LHCN-M2 (cell line): Measurements from ENCODE around the gene RABL6. TPM values are rescaled to one million over a fixed set of nuclear protein-coding genes. Genes with fewer than 3 reads are reported as not detected.
"Not testable (repeated sequence)": the region's sequence is repeated elsewhere in the genome, so short reads cannot be mapped to it uniquely, and the experiment has no call there.

Source experiments
- DNase-seq: peaks from one replicate; pipeline ENCODE4 v3.0.0-alpha.2; 2012; ENCODE audit warnings: low read depth
- total RNA-seq: library from RNA; depleted of rRNA; stranded (reverse); fragments of >200 nt; gene quantifications from 2 replicates; pipeline ENCODE4 v1.2.3, GENCODE V29; 2014; rRNA removed

The RABL6 gene
- total RNA-seq, 1 experiment from 2014 or later = 91.3 TPM

DNA sequence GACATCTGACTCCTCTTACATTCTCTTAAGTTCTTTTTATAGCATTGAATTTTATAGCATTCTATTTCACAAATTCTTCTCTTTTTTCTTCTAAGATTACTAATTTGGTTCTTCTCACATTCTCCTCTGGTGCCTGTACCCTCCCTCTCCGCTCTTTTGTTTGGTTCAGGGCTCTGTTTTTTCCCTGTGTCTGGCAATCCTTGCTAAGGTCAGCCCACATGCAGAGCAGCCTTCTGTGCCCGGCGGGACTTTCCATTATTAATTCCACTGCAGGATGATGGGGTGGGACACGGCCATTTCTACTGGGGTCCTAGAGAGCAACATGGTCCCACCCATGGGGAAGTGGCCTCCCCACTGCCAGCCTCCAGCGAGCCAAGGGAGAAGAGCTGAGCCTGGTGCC is 68.7 kb downstream of the RABL6 start:
- DNase-seq = no peak

DNA sequence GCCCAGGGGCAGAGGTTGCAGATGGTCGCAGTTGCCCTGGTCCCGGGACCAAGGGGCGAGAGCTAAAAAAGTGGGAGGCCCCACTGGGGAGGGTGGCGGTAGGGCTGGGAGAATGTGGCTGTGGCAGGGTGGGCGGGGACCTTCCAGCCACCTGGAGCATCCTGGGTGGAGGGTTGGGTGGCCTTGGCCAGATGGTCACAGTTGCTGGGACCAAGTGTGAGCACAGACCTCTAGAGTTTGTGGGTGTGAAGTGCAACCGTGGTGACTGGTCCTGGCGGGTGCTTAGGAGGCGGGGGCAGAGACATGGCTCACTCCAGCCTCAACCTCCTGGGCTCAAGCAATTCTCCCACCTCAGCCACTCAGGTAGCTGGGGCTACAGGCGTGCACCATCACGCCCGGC is 72.9 kb downstream of the RABL6 start:
- no peak for DNase-seq

DNA sequence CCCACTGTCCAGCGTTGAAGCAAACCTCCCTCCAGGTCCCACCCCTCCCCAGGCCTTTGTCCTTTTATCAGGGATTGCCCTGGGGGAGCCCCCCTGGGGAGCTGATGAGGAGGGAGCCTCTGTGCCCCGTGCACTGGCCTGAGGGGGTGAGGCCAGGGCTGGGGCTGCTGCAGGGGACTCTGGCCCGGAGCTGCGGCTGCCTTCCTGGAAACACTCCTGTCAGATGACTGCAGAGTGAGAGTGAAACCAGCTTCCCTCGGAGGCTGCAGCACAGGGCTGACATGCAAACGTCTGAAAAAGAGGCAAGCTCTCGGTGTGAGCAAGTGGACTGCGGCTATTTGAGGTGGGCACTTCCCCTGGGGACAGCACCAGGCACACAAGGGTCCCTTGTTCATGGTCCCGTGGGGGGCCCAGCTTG is 74.0 kb downstream of the RABL6 start:
- DNase-seq = no peak

GRCh38 chr9:136882109-136882946 is 74.6 kb downstream of the RABL6 start:
- peak; percentile 72 for DNase-seq

- not testable (repeated sequence) for DNase-seq
Measured at GRCh38 chr9:136882947-136883283, 75.2 kb downstream of the RABL6 start.

- not testable (repeated sequence) for DNase-seq
Measured at GRCh38 chr9:136883670-136884069, 75.9 kb downstream of the RABL6 start.

DNA sequence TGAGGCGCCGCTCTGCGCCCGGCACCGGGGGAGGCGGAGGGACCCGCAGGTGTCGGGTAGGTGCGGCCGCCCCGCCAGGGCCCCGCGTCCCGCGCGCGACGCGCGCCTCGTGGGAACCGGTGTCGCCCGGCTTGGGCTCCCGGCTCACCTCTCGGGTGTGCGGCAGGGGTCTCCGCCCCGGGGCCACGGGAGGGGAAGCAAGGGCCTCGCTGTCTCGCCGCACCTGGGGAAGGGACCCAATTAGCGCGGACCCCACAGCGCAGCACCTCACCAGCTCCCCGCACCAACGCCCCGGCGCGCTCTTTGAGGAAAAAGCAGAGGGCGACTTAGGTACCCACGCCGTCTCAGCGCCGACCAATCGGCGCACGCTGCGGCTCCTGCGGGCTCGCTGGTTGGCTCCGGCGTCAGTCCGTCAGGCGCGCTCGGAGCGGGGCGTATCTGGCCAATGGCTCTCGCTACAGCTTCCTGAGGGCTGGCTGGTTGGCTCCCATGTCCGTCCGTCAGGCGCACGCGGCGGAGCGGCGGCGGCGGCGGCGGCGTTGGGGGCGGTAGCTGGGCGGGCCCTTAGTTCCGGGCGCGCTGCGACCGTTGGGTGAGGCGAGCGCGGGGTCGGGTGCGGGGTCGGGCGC is 78.3 kb downstream of the RABL6 start, which contains the start of gene TRAF2:
Gene TRAF2 (plus strand): TSS at position 567 of the 629 bp plus-strand sequence. CDS start 12,225 bp downstream, outside the sequence.
- peak; percentile 98 for DNase-seq

DNA sequence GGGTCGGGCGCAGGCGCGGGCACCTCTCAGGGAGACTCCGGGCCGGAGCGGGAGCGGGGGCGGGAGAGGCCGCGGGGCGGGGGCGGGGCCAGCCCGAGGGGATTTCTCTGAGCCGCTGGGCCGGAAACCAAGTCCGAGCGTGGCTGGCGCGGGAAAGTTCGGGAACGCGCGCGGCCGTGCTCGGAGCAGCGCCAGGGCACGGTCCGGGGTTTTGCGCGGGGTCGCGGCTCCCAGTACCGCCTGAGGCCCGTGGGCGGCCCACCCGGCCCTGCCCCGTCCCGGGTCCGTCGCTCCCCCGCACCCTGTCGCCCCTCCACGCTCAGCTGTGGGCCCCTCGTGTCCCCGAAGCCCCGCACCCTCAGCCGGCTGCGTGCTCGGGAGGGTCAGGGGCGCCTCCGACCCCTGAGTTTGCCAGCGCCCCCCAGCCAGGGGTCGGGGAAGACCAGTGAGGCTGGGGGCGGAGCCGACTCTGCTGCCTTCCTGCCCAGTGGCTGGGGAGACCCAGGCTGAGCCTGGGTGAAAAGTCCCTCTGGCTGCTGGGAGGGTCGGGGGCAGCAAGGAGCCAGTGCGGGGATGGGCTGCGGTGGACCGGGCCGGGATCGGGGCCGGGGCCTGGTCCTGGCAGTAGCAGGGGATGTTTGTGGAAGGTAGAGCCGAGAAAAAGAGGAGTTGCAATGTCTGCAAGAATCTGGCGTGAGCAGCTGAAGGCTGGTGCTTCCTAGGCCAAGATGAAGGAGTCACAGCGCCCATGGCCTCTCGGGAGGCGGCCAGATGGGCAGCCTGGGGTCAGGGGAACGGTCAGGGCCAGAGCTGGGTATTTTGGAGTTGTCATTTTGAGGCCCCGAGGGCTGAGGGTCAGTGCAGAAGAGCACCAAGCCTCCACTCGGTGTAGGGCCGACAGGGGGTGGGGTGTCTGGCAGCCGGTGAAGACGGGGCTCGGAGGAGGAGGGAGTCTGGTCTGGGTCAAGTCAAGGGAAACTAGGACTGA is 79.2 kb downstream of the RABL6 start:
- peak; percentile 19 for DNase-seq

GRCh38 chr9:136888454-136888853 is 80.7 kb downstream of the RABL6 start:
- DNase-seq = no peak

DNA sequence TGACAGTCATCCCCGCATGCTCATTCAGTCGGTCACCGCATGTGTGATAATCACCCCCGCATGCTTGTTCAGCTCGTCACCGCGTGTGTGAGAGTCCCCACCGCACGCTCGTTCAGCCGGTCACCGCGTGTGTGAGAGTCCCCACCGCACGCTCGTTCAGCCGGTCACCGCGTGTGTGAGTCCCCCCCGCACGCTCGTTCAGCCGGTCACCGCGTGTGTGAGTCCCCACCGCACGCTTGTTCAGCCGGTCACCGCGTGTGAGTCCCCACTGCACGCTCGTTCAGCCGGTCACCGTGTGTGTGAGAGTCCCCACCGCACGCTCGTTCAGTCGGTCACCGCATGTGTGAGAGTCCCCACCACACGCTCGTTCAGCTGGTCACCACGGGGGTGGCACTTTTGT is 82.1 kb downstream of the RABL6 start:
- no peak for DNase-seq

- DNase-seq = no peak
Measured at GRCh38 chr9:136890661-136891060, 82.9 kb downstream of the RABL6 start.

Other genes starting within 250 kb of the RABL6 start
- 7.6 and 8.9 TPM in 2 replicates for gene EGFL7, start 145.0 kb upstream of the RABL6 start, total RNA-seq
- 36.2 and 40.2 TPM in 2 replicates for gene AGPAT2, start 120.5 kb upstream of the RABL6 start, total RNA-seq
- 0.77 TPM in 1 of 2 replicates, not detected in the other for gene DIPK1B, start 95.4 kb upstream of the RABL6 start, total RNA-seq
- gene LCN10, start 65.0 kb upstream of the RABL6 start, total RNA-seq = not detected in 2 replicates
- gene LCN6, start 59.4 kb upstream of the RABL6 start, total RNA-seq = not detected in 2 replicates
- gene LCN8, start 49.7 kb upstream of the RABL6 start, total RNA-seq = not detected in 2 replicates
- gene LCN15, start 43.4 kb upstream of the RABL6 start, total RNA-seq = not detected in 2 replicates
- 61.2 and 76.3 TPM in 2 replicates for gene TMEM141, start 16.6 kb upstream of the RABL6 start, total RNA-seq
- 1.4 TPM in 1 of 2 replicates, not detected in the other for gene CCDC183, start 11.6 kb upstream of the RABL6 start, total RNA-seq
- gene AJM1, start 34.5 kb downstream of the RABL6 start, total RNA-seq = 3.1 and 3.6 TPM in 2 replicates
- 109 and 122 TPM in 2 replicates for gene PHPT1, start 41.5 kb downstream of the RABL6 start, total RNA-seq
- gene MAMDC4, start 44.4 kb downstream of the RABL6 start, total RNA-seq = 3.8 and 7.2 TPM in 2 replicates
- gene EDF1, start 58.4 kb downstream of the RABL6 start, total RNA-seq = 335 and 349 TPM in 2 replicates
- 11.7 and 12.6 TPM in 2 replicates for gene TRAF2, start 78.6 kb downstream of the RABL6 start, total RNA-seq
- gene FBXW5, start 136.8 kb downstream of the RABL6 start, total RNA-seq = 205 and 264 TPM in 2 replicates
- gene C8G, start 137.3 kb downstream of the RABL6 start, total RNA-seq = not detected in 2 replicates
- not detected in 2 replicates for gene LCN12, start 144.3 kb downstream of the RABL6 start, total RNA-seq
- gene PTGDS, start 169.6 kb downstream of the RABL6 start, total RNA-seq = 2.0 TPM in 1 of 2 replicates, not detected in the other
- 0.11 TPM in 1 of 2 replicates, not detected in the other for gene LCNL1, start 175.0 kb downstream of the RABL6 start, total RNA-seq
- 53.2 and 67.3 TPM in 2 replicates for gene PAXX, start 184.5 kb downstream of the RABL6 start, total RNA-seq
- gene CLIC3, start 188.6 kb downstream of the RABL6 start, total RNA-seq = 0.52 TPM in 1 of 2 replicates, not detected in the other
- gene ABCA2, start 220.3 kb downstream of the RABL6 start, total RNA-seq = 13.2 and 15.5 TPM in 2 replicates
- gene FUT7, start 224.1 kb downstream of the RABL6 start, total RNA-seq = not detected in 2 replicates
- gene NPDC1, start 238.2 kb downstream of the RABL6 start, total RNA-seq = 5.3 and 5.5 TPM in 2 replicates
- not detected in 2 replicates for gene ENTPD2, start 246.1 kb downstream of the RABL6 start, total RNA-seq